ENCODE data around the gene EVC. TPM values are rescaled to one million over a fixed set of nuclear protein-coding genes. Genes with fewer than 3 reads are reported as not detected.

The EVC gene
- total and polyA plus RNA-seq, 9 donors: 16.4 to 63.5 (median 47.6) TPM

DNA sequence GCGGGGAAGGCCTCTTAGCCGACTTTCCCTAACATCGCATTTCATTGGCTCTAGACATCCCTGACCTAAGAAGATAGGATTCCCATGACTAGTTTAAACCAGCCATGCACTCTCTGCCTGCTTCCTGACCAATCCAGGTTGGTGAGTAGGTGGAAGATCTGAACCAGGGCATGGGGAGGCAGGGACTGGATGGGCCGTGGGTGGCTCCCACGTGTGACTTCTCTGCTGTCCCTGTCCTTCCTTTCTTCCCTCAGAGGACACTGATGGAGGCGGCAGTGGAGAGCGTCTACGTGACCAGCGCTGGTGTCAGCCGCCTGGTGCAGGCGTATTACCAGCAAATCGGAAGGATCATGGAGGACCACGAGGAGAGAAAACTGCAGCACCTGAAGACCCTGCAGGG lies 90.7 kb downstream of the EVC start:
- Histone ChIP-seq H3K36me3 (no peaks in the 10 kb centered on the region), H3K9me3 (no peaks in the 10 kb centered on the region), H3K4me3 (no peak overlapping the region), H3K27ac (no peak overlapping the region), H3K27me3 (no peaks in the 10 kb centered on the region), H3K4me1 (ENCODE audit: insufficient read depth) (no peaks in the 10 kb centered on the region)
- 87 to 94% (median 91%) methylated on average over 13 of the region's 13 CpGs for WGBS, 3 donors
- no peak for DNase-seq
- no peak for TF ChIP-seq EP300 (IDR thresholded peaks at IDR 0.05)
- intact Hi-C loops (cut with DNase I): no loop called here

GRCh38 chr4:5802565-5802964 lies 91.6 kb downstream of the EVC start:
- no peak for DNase-seq
- H3K4me1 ChIP-seq (ENCODE audit: insufficient read depth): no peaks in the 10 kb centered on the region
- no peaks in the 10 kb centered on the region for H3K27me3 ChIP-seq
- H3K4me3 ChIP-seq: no peak overlapping the region
- intact Hi-C loops (cut with DNase I): no loop called here
- TF ChIP-seq, protein P1, sequence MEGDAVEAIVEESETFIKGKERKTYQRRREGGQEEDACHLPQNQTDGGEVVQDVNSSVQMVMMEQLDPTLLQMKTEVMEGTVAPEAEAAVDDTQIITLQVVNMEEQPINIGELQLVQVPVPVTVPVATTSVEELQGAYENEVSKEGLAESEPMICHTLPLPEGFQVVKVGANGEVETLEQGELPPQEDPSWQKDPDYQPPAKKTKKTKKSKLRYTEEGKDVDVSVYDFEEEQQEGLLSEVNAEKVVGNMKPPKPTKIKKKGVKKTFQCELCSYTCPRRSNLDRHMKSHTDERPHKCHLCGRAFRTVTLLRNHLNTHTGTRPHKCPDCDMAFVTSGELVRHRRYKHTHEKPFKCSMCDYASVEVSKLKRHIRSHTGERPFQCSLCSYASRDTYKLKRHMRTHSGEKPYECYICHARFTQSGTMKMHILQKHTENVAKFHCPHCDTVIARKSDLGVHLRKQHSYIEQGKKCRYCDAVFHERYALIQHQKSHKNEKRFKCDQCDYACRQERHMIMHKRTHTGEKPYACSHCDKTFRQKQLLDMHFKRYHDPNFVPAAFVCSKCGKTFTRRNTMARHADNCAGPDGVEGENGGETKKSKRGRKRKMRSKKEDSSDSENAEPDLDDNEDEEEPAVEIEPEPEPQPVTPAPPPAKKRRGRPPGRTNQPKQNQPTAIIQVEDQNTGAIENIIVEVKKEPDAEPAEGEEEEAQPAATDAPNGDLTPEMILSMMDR (IDR thresholded peaks at IDR 0.05): no peak
- TF ChIP-seq EP300 (IDR thresholded peaks at IDR 0.05) (no peak), POLR2A (IDR thresholded peaks at IDR 0.05) (no peak)
- WGBS, 3 donors: 88 to 95% (median 92%) methylated on average over 12 of the region's 12 CpGs
- H3K27ac ChIP-seq: no peak overlapping the region
- no peaks in the 10 kb centered on the region for H3K36me3 ChIP-seq
- no peaks in the 10 kb centered on the region for H3K9me3 ChIP-seq

- Histone ChIP-seq H3K36me3 (peaks cover 3% of the 10 kb centered on the region), H3K27ac (no peak overlapping the region), H3K27me3 (no peaks in the 10 kb centered on the region), H3K4me3 (no peak overlapping the region), H3K4me1 (ENCODE audit: insufficient read depth) (no peaks in the 10 kb centered on the region), H3K9me3 (no peaks in the 10 kb centered on the region)
- DNase-seq: no peak
- TF ChIP-seq EP300 (IDR thresholded peaks at IDR 0.05) (no peak), POLR2A (IDR thresholded peaks at IDR 0.05) (no peak)
- TF ChIP-seq, protein P1 (IDR thresholded peaks at IDR 0.05): no peak
- WGBS, 3 donors: 89 to 92% (median 90%) methylated on average over 14 of the region's 14 CpGs
- intact Hi-C loops (cut with DNase I): no loop called here
These were observed 93.7 kb downstream of the EVC start for GRCh38 chr4:5804656-5805055.

GRCh38 chr4:5805270-5805669 lies 94.3 kb downstream of the EVC start:
- no peaks in the 10 kb centered on the region for H3K9me3 ChIP-seq
- no peak overlapping the region for H3K27ac ChIP-seq
- intact Hi-C loops (cut with DNase I): no loop called here
- peaks cover 7% of the 10 kb centered on the region for H3K36me3 ChIP-seq
- TF ChIP-seq, protein P1 (IDR thresholded peaks at IDR 0.05): no peak
- no peak for TF ChIP-seq POLR2A (IDR thresholded peaks at IDR 0.05)
- no peak for TF ChIP-seq EP300 (IDR thresholded peaks at IDR 0.05)
- DNase-seq: no peak
- H3K4me3 ChIP-seq: no peak overlapping the region
- WGBS, 3 donors: 89 to 95% (median 92%) methylated on average over 11 of the region's 11 CpGs
- H3K27me3 ChIP-seq: no peaks in the 10 kb centered on the region
- no peaks in the 10 kb centered on the region for H3K4me1 ChIP-seq (ENCODE audit: insufficient read depth)

- no peaks in the 10 kb centered on the region for H3K4me1 ChIP-seq (ENCODE audit: insufficient read depth)
- no peaks in the 10 kb centered on the region for H3K9me3 ChIP-seq
- TF ChIP-seq POLR2A (IDR thresholded peaks at IDR 0.05): no peak
- TF ChIP-seq, protein P1 (IDR thresholded peaks at IDR 0.05): no peak
- no peak for TF ChIP-seq EP300 (IDR thresholded peaks at IDR 0.05)
- no peak overlapping the region for H3K27ac ChIP-seq
- DNase-seq: peak in 1 of 5 donors; percentile 31
- peaks cover 9% of the 10 kb centered on the region for H3K36me3 ChIP-seq
- WGBS, 3 donors: 71 to 78% (median 73%) methylated on average over 10 of the region's 10 CpGs
- intact Hi-C loops (cut with DNase I): no loop called here
- H3K27me3 ChIP-seq: no peaks in the 10 kb centered on the region
- no peak overlapping the region for H3K4me3 ChIP-seq
These were observed 97.2 kb downstream of the EVC start for GRCh38 chr4:5808081-5808741.
